ENCODE data around the gene ATP10A. TPM values are rescaled to one million over a fixed set of nuclear protein-coding genes. Genes with fewer than 3 reads are reported as not detected.

Gene ATP10A
- total RNA-seq, 3 donors from 2014 or later = 6.4 to 17.4 (median 7.2) TPM

- intact Hi-C loops (cut with DNase I; ENCODE audit: low total_unique reads) = loop anchor here (1.0 kb wide), 1 partner anchor 25 kb away; no protein-coding TSS in a partner anchor
- no peaks in the 10 kb centered on the region for H3K4me1 ChIP-seq
These were observed 73.0 kb downstream of the ATP10A start for GRCh38 chr15:25790000-25790660.

GRCh38 chr15:25789616-25789999 is 73.5 kb downstream of the ATP10A start:
- no peak overlapping the region for H3K4me3 ChIP-seq
- no peaks in the 10 kb centered on the region for H3K4me1 ChIP-seq
- intact Hi-C loops (cut with DNase I; ENCODE audit: low total_unique reads) = no loop called here
- H3K9me3 ChIP-seq = no peaks in the 10 kb centered on the region
- no peaks in the 10 kb centered on the region for H3K36me3 ChIP-seq
- TF ChIP-seq CTCF (IDR thresholded peaks at IDR 0.05) = no peak
- no peak for TF ChIP-seq POLR2A (IDR thresholded peaks at IDR 0.05)
- no peak for TF ChIP-seq POLR2AphosphoS5 (IDR thresholded peaks at IDR 0.05)
- H3K27me3 ChIP-seq = no peaks in the 10 kb centered on the region
- DNase-seq (ENCODE audit: low spot score in 2 of 2) = no peak
- peak overlapping the region; percentile 54 to 77 for H3K27ac ChIP-seq

More at GRCh38 chr15:25790000-25790660, 73.0 kb downstream of the ATP10A start:
- Histone ChIP-seq H3K27me3 (no peaks in the 10 kb centered on the region), H3K4me3 (no peak overlapping the region), H3K9me3 (no peaks in the 10 kb centered on the region), H3K27ac (peak overlapping the region; percentile 54 to 77), H3K36me3 (no peaks in the 10 kb centered on the region)
- TF ChIP-seq POLR2AphosphoS5 (IDR thresholded peaks at IDR 0.05) = peak in 2 of 3 donors; percentile 24 to 52
- TF ChIP-seq CTCF (IDR thresholded peaks at IDR 0.05) = no peak
- no peak for DNase-seq (ENCODE audit: low spot score in 2 of 2)

GRCh38 chr15:25789211-25789610 is 73.9 kb downstream of the ATP10A start:
- TF ChIP-seq POLR2AphosphoS5 (IDR thresholded peaks at IDR 0.05) (no peak), CTCF (IDR thresholded peaks at IDR 0.05) (no peak), POLR2A (IDR thresholded peaks at IDR 0.05) (no peak)
- DNase-seq (ENCODE audit: low spot score in 2 of 2) = no peak
- H3K27me3 ChIP-seq = no peaks in the 10 kb centered on the region
- intact Hi-C loops (cut with DNase I; ENCODE audit: low total_unique reads) = no loop called here
- H3K27ac ChIP-seq = no peak overlapping the region
- H3K4me3 ChIP-seq = no peak overlapping the region
- no peaks in the 10 kb centered on the region for H3K36me3 ChIP-seq
- H3K9me3 ChIP-seq = no peaks in the 10 kb centered on the region
- H3K4me1 ChIP-seq = no peaks in the 10 kb centered on the region

- Histone ChIP-seq H3K36me3 (no peaks in the 10 kb centered on the region), H3K4me1 (no peaks in the 10 kb centered on the region), H3K27ac (peak overlapping the region in 1 of 2 donors; percentile 32), H3K4me3 (no peak overlapping the region), H3K27me3 (no peaks in the 10 kb centered on the region), H3K9me3 (no peaks in the 10 kb centered on the region)
- no peak for DNase-seq (ENCODE audit: low spot score in 2 of 2)
- intact Hi-C loops (cut with DNase I; ENCODE audit: low total_unique reads) = no loop called here
- TF ChIP-seq CTCF (IDR thresholded peaks at IDR 0.05) (no peak), POLR2AphosphoS5 (IDR thresholded peaks at IDR 0.05) (no peak), POLR2A (IDR thresholded peaks at IDR 0.05) (no peak)
These were observed 75.1 kb downstream of the ATP10A start for GRCh38 chr15:25787855-25788520.

GRCh38 chr15:25787381-25787780 is 75.7 kb downstream of the ATP10A start:
- intact Hi-C loops (cut with DNase I; ENCODE audit: low total_unique reads) = no loop called here
- Histone ChIP-seq H3K9me3 (no peaks in the 10 kb centered on the region), H3K27ac (peak overlapping the region in 1 of 2 donors; percentile 32), H3K27me3 (no peaks in the 10 kb centered on the region), H3K36me3 (no peaks in the 10 kb centered on the region), H3K4me1 (no peaks in the 10 kb centered on the region), H3K4me3 (no peak overlapping the region)
- DNase-seq (ENCODE audit: low spot score in 2 of 2) = no peak
- TF ChIP-seq CTCF (IDR thresholded peaks at IDR 0.05) = no peak
- no peak for TF ChIP-seq POLR2AphosphoS5 (IDR thresholded peaks at IDR 0.05)
- TF ChIP-seq POLR2A (IDR thresholded peaks at IDR 0.05) = no peak
